GM12801 (cell line): ENCODE measurements around the gene TERT.

Source experiments
- TF ChIP-seq, protein P1 (sequence below): IDR thresholded peaks from one replicate; pipeline ENCODE4 v1.5.1; 2011; ENCODE audit warnings: control low read depth; ENCODE audit not compliant: insufficient read length; ENCODE audit errors: extremely low read depth

TERT gene

DNA sequence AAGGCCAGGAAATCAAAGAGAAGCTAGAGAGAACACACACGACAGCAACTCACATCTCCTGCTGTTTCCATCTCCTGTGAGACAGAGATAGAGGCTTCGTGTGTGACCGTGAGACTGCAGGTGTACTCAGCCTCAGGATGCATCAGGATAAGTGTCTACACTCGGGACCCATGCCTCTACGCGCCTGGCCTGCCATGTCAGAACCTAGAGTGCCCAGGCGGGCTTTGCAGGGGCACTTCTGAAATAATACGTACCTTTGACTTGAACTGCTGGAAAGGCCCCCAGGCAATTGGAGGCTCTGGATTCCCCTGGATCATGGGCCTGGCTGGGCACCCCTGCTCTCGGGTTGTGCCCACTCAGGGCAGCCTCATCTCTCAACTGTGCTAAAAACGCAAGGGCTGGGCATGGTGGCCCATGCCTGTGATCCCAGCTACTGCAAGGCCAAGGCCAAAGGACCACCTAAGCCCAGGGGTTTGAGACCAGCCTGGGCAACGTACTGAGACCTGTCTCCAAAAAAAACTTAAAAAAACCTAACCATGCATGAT lies 37.1 kb upstream of the TERT start:
- TF ChIP-seq, protein P1, sequence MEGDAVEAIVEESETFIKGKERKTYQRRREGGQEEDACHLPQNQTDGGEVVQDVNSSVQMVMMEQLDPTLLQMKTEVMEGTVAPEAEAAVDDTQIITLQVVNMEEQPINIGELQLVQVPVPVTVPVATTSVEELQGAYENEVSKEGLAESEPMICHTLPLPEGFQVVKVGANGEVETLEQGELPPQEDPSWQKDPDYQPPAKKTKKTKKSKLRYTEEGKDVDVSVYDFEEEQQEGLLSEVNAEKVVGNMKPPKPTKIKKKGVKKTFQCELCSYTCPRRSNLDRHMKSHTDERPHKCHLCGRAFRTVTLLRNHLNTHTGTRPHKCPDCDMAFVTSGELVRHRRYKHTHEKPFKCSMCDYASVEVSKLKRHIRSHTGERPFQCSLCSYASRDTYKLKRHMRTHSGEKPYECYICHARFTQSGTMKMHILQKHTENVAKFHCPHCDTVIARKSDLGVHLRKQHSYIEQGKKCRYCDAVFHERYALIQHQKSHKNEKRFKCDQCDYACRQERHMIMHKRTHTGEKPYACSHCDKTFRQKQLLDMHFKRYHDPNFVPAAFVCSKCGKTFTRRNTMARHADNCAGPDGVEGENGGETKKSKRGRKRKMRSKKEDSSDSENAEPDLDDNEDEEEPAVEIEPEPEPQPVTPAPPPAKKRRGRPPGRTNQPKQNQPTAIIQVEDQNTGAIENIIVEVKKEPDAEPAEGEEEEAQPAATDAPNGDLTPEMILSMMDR, result no peak

DNA sequence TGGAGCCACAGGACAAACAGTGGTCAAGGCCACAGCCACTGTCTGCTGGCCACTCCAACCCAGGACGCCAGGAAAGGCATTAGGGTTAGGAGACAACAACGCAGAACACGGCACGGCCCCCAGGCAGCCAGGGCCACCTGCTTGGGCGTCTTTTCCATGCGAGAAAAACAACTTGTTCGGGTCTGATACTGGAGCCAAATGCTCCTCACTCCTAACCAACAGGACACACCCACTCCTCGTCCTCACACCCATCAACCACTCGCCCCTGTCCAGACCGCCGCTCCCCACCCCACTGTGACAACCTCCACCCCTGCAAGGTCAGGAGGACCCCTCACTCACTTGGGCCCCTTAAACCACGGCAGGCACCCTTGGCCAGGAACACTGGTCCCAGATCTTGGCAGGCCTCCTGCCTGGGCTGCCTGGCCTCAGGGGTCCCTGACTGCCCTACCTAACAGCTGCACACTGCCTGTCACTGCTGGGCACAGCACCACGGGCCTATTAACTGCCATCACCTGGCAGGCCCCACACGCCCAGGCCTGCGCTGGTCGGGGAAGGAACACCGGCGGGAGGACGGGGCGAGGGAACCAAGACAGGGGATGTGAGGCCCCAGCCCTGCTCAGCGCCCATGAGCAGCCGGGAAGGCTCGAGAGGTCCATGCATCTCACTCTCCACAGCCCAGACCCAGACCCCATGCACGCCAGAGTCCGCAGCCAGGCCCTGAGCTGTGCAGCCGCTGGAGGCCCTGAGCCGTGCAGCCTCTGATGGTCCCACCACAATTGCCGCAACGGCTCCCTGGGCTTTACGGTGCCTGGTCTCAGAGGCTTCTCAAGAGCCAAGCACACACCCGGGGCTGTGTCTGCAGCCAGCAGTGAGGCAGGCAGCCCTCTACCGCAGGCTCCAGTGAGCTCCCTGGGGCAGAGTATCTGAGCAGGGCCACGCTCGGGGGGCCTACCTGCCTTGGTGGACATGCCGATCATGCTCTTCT lies 36.3 kb upstream of the TERT start:
- TF ChIP-seq, protein P1, result no peak

DNA sequence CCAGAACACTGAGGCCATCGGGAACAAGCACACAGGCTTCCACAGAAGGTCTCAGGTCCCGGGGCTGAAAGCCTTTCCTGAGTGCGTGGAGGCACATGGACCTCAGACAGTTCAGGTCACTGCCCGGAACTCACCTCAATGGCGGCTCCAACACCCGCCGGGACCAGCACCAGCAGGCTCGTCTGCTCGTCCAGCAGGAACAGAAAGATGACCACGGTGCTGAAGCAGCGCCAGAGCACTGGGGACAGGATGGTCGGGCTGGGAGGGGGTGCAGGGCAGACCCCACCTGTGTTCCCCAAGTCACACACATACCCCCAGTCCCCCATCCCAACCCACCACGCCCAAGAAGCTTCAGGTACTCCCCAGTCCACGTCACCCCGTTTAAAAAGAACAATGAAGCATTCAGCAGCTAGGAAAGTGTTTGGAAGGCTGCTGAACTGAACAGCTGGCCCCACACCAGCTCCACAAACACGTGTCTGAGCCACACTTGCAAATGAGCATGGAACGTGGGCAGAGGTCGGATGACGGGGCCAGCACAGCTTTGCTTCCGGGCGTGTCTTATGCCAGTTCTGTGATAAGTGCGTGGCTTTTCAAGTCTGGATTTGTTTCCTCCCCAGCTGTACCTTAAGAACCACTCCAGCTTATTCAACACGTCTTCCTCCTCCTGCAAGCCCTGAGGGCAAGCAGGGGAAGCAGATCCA lies 35.4 kb upstream of the TERT start:
- TF ChIP-seq, protein P1, result no peak

DNA sequence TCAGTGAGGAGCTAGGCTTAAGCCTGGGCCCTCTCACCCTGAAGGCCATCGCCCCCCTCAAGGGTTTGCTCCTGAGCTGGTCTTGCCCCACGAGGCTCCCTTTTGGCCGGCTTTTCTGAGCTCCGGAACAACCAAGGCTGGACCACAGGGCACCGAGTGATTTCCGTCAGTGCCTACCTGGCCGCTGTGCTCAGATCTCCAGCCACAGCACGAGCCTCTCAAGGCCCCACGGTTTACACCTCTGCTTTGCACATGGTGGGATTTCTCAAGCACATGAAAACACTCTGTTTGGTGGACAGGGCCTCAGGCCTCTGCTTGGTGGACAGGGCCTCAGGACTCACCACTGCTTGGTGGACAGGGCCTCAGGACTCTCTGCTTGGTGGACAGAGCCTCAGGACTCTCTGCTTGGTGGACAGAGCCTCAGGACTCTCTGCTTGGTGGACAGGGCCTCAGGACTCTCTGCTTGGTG lies 34.3 kb upstream of the TERT start:
- TF ChIP-seq, protein P1, result no peak

DNA sequence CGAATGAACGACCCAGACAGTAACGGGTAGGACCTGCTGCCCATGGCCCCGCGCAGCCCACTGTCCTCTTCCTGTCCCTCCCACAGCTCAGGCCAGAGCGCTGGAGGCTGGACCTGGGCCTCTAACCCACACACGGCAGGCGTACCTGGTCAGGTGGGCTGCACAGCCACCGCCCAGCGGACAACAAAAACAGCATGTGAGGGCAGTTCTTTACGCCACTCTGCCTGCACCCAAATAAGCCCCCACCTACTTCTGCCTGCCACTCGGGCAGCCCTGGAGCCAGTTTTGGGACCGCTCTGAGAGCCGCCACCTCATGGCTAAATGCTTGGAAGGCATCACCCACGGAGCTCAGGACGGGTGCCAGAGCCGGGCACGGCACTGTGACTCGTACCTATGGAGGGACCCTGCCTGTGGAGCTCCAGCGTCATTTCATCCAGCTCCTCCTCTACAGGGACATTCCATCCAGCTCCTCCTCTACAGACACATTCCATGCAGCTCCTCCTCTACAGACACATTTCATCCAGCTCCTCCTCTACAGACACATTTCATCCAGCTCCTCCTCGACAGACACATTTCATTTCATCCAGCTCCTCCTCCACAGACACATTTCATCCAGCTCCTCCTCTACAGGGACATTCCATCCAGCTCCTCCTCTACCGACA lies 31.1 kb upstream of the TERT start:
- TF ChIP-seq, protein P1, result no peak

DNA sequence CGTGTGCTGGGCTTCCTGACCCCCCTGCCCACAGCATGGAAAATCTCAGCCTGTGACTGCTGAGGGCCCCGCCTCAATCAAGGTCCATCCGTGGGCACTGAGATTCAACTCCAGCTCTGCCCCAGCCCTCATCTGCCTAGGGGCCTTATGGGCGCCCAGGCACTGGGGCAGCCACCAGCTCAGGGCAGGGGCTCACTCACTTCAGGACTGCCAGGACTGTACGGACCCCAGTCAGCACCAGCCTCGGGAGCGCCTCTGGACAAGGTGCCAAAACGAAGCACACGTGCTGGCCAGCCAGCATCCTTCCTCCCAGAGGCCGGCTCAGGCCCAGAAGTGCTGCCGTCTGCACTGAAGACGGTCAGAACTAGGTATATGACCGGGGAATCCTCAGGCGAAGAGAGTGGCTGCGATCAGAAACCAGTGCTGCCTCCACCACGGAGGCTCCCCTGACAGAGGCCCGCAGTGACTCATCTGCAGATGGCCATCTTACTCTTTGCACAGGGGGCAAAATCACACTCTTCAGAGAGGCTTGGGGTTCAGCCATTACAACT lies 30.4 kb upstream of the TERT start:
- TF ChIP-seq, protein P1, result no peak
